Stimulated activated CD4-positive, alpha-beta T cell treated with anti-CD3 and anti-CD28 coated beads, Interleukin-4, amount 100 ng/mL, for 24 hours (primary cell): ENCODE data around the gene KAZN.
"Not testable (repeated sequence)": the region's sequence is repeated elsewhere in the genome, so short reads cannot be mapped to it uniquely, and the experiment has no call there.

ENCODE experiments used
- DNase-seq: peaks from one replicate; pipeline ENCODE4 v3.0.0-alpha.2; 2020

The KAZN gene

GRCh38 chr1:14598498-14599182 is at the start of gene KAZN:
TSS of gene KAZN (plus strand) at chr1:14598685.
- DNase-seq = no peak

DNA sequence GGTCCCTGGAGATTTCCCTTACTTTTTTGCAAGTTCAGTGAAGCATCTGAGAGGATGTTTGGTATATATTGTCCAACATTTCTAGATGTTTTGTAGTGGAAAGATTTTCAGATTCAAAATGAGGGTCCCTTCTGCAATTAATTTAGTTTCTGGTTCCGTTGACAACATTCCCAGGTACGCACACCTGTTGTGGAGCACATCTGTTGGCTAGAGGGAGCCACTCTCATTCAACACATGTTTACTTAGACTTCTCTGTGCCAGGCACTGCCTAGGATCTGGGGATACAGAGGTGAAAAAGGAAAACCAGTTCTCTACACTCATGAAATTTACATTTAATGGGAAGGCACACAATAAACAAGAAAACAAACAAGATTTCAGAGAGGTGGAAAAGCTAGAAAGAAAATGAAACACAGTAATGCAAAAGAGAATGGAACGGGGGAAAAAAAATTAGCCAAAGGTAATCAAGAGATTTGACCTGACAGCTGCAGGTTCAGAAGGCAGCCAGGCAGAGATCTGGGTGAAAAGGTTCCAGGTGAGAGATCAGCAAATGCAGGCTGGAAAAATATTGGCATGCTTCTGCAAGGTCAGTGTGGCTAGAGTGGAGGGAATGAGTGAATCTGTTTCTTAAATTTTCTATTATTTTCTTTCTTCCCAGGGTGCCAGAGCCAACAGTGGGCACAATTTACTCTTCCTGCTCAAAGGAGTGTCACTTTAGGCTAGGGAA is 48.4 kb upstream of the KAZN start:
- DNase-seq = no peak

GRCh38 chr1:14551386-14551785 is 47.1 kb upstream of the KAZN start:
- no peak for DNase-seq

- no peak for DNase-seq
Observed at GRCh38 chr1:14552246-14552965, 46.1 kb upstream of the KAZN start.

DNA sequence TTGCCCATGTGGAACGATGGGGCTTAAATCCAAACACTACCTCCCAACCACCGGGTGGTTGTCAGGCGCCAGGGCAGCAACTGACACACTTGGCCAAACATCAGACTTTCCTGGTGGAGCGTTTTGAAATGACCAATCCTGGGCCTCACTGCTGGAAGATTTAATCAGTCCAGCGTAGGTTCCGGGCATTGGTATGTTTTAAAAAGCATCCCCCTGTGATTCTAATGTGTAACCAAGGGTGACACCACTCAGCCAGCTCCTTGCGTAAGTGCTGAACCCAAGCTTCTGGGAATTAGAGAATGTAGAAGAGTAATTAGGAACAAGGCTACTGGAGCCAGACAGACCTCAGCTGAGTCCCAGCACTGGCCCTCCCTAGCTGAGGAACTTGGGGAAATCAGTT is 44.8 kb upstream of the KAZN start:
- DNase-seq = no peak

DNA sequence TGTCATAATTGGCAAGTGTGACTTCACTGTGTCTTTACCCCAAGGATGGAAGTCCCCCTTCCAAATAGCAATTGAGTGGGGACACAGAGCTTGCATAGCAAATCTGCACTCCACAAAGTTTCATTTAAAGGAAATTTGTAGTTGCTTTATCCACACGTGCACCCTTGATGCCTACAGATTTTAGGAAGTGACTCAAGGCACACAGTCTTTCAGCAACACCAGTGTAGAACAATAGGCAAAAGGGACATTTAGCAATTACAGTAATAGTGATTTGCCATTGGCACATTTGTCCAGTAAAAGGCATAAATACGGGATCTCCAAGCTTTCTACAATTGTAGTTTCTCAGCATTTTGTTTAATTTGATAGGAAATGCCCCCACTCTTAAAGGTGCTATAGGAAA is 43.4 kb upstream of the KAZN start:
- no peak for DNase-seq

DNA sequence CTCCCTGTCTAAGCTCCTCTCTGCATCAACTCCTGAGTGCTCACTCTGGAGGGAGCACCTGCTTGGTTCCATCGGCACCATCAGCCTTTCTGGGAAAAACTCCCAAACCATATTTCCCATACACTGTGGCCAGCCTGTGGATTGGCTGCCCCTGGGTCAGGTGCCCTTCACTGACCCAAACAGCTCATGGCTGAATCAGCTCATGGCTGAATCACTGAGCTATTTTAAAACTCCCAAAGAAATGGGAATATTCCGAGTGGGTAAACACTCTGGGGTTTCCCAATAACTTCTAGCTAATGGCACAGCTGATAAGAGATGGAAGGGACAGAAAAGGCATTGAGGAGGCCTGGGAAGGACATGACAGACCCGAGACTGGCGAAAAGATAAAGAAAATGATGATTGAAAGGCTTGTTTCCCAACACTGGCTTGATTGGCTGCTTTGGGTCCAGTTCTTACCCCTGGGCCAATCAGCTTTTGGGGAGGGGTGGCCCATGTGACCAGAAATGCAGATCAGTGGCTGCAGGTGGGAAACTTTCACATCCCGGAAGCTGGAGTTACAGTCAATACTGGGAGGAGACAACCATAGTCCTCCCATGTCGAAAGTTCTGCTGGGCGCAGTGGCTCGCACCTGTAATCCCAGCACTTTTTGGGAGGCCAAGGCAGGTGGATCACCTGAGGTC is 37.3 kb upstream of the KAZN start:
- no peak for DNase-seq

- DNase-seq = no peak
Observed at GRCh38 chr1:14565090-14565489, 33.4 kb upstream of the KAZN start.

DNA sequence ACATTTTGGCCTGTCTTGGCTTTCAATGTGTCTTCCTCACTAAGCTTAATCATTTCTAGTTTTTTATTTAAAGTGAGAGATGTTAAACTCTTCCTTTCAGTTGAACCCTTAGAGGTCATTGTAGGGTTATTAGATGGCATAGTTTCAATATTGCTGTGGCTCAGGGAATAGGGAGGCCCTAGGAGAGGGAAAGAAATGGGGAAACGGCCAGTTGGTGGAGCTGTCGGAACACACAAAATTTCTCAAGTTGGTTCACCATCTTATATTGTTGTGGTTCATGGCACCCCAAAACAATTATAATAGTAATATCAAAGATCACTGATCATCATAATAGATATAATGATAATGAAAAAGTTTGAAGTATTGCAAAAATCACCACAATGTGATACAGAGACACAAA is 31.4 kb upstream of the KAZN start:
- no peak for DNase-seq

- no peak for DNase-seq
Observed at GRCh38 chr1:14567903-14568302, 30.6 kb upstream of the KAZN start.

DNA sequence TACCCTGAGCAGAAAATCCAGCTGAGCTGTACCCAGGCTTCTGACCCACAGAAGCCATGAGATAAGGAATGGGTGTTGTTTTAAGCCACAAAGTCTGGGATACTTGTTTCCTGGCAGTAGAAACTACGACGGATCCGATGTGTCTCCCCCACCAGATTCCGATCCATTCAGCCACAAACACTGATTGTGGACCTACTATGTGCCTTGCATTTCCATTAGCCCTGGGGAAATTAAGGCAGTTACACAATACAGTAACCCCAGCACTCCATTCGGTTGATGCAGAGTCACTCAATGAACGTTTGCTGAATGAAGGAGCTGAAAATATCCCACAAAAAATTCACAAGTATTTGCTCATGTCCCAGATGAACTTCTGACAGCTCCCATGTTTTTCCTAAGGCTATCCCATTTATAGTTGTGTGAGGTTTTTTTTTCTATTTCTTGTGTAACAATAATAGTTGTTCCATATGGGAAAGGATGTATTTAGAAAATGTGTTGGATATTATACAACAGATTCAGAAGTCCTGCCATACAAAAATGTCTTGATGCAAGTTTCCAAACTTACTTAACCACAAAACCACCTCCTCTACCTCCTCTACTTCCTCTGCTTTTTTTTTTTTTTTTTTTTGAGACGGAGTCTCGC is 29.6 kb upstream of the KAZN start:
- no peak for DNase-seq

DNA sequence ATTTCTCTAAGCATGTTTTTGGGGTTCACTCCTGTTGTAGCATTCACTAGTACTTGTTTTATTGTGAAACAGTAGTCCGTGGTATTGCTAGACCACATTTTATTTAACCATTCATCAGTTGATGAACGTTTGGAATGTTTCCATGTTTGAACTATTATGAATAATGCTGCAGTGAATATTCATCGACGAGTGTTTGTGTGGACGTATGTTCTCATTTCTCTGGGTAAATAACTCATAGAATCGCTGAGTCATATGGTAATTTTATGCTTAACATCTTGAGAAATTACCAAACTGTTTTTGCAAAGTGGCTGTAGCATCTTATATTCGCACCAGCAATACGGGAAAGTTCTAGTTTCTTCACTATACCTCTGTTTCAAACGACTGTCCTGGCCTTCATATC is 28.0 kb upstream of the KAZN start:
- DNase-seq = no peak

DNA sequence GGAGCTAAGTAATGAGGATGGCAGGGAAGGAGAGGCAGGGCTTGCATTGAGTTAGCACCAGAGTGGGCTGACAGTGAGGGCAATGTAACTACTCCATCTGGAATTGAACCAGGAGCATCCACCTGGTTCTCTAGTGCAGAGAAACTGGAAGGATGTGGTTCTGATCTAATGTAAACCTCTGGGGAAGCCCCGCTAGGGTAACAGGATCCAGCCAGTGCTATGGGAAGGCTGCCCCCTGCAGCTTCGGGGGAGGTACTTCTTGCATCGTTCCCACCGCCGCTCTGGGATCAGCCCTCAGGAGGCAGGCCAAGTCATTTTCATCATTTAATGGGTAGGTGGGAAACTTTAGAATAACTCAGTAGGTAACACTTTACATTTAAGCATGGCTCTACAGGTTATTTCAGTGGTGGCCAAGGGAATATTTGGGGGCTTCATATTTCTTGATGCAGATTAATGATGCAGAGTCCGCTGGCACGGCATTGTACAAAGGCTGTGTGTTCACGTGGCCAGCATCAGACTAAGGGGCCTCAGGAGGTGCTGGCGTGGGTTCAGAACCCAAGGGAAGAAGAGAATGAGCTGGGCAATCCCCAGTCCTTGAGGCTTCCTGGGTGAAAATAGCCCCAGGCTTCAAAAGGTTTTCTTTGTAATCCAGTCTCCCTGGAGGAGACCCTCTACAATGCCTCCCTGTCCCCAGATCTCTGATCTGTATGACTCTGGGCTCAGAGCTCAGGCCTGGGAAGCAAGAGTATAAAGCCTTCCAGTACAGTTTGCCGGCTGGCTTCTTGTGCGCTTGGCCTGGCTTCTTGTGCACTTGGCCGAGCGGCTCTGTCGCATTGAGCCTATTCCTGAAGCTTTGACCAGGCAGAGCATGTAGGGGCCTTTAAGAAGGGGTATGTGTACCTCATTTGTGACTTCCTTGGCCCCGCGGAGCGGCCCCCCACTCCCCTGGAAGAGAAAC is 26.4 kb upstream of the KAZN start:
- no peak for DNase-seq

DNA sequence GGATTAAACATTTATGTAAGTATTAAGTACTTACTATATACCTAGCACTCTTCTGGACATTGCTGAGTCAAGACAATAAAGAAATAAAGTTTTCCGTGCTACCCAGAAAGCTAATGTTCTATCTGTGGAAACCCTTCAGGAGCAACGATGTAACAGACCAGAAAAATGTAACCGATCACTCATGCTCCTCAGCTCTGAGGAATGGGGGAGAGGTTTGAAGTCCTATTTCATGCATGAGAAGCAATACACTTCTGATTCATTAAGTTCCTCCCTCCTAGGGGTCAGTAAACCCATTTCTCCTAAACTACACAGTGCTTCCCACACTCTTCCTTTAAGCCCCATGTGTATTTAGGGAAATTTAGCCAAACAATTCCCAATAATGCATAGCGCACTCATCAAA is 25.6 kb upstream of the KAZN start:
- DNase-seq = no peak

- DNase-seq = no peak
Observed at GRCh38 chr1:14576155-14576554, 22.3 kb upstream of the KAZN start.

GRCh38 chr1:14577261-14577660 is 21.2 kb upstream of the KAZN start:
- no peak for DNase-seq

DNA sequence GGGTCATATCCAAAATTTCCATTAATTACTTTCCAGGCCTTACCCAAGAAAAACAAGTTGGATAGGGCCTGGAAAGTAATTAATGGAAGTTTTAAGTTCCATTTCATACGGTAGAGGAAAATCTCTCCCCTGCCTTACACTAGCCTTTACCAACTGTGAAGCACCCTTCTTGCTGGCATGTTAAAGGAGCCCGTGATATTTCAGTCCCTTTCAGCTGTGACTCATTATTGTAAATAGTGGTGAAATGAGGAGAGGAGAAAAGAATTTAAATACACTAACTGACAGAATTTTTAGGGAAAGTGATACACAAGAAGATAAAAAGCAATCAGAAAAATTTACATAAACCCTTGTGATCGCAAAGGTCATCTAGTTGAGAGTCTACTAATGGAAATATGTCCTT is 20.3 kb upstream of the KAZN start:
- DNase-seq = no peak

- DNase-seq = not testable (repeated sequence)
Observed at GRCh38 chr1:14580295-14580694, 18.2 kb upstream of the KAZN start.

DNA sequence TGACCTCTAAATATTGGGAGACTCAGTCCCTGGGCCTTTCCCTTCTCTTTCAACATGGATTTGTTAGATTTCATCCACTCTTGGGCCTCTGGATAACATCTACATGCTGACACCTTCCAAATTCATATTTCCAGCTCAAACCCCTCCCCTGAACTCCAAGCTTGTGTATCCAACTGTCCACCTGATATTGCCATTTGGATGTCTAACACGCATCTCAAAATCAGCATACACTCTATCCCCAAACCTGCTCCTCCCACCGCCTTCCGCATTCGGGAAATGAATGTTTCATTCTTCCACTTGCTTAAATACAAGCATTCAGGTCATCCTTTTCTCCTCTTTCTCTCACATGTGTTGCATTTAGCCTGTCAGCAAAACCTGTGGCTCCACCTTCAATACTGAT is 17.5 kb upstream of the KAZN start:
- DNase-seq = no peak

- DNase-seq = no peak
Observed at GRCh38 chr1:14583788-14584187, 14.7 kb upstream of the KAZN start.

DNA sequence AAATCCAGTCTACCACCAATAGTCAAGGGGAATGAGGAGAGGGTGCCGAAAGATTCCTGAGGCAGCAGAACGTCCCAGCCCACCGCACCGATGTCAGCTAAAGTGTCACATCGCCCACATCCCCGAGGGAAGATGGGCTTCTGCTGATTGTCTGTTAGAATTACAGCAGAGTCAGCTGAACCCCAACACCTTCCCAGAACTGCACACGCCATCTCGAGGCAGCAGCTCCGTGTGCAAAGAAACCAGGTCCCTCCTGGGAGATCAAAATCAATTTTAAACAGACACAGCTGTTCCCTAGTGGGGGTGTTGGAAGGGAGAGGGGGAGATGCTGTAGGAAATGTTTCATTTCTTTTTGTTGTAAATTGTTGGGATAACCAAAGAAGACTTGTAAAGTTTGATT is 12.8 kb upstream of the KAZN start:
- DNase-seq = no peak
